Omental fat pad (tissue), 4 donors: Measurements from ENCODE around the gene ACOX3. TPM values are rescaled to one million over a fixed set of nuclear protein-coding genes. Genes with fewer than 3 reads are reported as not detected.

ENCODE experiments used
- ATAC-seq: fragments of 150-250 bp; one replicate; pipeline ENCODE4 v1.9.1; 2016; ENCODE audit warnings: mild to moderate bottlenecking, moderate library complexity; ENCODE audit not compliant: low FRiP score
- DNase-seq: peaks from one replicate; pipeline ENCODE4 v3.0.0-alpha.2; 2019; ENCODE audit warnings: low spot score
- total RNA-seq, 4 donors: library from RNA; depleted of rRNA; stranded (reverse); fragments of >200 nt; gene quantifications; one replicate each; pipeline ENCODE4 v1.1.0, GENCODE V29; 2016
- TF ChIP-seq, protein P1 (sequence below), 3 donors: fragments of 450-650 bp; IDR thresholded peaks; one replicate each; pipeline ENCODE4 v1.5.1; 2016 to 2017; ENCODE audit warnings: antibody characterized with exemption in 3 of 3, mild to moderate bottlenecking in 3 of 3, moderate library complexity in 2 of 3

Gene ACOX3
- total RNA-seq, 4 donors from 2014 or later: 14.7 to 28.2 (median 23.6) TPM

DNA sequence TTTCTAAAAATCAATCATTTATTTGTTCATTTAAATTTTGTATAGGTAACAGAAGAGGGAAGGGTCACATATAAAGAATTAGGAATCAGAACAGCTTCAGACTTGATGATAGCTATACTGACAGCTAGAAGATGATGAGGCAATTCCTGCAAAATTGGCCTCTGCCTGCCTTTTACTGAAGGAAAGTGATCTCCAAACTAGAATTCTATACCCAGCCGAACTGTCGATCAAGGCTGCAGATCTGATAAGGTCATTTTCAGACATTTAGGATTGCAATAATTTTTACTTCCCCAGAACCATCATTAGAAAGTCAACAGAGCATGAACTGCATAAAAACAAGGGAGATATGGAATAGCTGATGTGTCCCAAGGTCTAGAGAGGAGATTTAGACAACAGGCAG lies 104.7 kb downstream of the ACOX3 start:
- DNase-seq (no peak), ATAC-seq (no peak)
- TF ChIP-seq, protein P1, sequence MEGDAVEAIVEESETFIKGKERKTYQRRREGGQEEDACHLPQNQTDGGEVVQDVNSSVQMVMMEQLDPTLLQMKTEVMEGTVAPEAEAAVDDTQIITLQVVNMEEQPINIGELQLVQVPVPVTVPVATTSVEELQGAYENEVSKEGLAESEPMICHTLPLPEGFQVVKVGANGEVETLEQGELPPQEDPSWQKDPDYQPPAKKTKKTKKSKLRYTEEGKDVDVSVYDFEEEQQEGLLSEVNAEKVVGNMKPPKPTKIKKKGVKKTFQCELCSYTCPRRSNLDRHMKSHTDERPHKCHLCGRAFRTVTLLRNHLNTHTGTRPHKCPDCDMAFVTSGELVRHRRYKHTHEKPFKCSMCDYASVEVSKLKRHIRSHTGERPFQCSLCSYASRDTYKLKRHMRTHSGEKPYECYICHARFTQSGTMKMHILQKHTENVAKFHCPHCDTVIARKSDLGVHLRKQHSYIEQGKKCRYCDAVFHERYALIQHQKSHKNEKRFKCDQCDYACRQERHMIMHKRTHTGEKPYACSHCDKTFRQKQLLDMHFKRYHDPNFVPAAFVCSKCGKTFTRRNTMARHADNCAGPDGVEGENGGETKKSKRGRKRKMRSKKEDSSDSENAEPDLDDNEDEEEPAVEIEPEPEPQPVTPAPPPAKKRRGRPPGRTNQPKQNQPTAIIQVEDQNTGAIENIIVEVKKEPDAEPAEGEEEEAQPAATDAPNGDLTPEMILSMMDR (IDR thresholded peaks at IDR 0.05): no peak

DNA sequence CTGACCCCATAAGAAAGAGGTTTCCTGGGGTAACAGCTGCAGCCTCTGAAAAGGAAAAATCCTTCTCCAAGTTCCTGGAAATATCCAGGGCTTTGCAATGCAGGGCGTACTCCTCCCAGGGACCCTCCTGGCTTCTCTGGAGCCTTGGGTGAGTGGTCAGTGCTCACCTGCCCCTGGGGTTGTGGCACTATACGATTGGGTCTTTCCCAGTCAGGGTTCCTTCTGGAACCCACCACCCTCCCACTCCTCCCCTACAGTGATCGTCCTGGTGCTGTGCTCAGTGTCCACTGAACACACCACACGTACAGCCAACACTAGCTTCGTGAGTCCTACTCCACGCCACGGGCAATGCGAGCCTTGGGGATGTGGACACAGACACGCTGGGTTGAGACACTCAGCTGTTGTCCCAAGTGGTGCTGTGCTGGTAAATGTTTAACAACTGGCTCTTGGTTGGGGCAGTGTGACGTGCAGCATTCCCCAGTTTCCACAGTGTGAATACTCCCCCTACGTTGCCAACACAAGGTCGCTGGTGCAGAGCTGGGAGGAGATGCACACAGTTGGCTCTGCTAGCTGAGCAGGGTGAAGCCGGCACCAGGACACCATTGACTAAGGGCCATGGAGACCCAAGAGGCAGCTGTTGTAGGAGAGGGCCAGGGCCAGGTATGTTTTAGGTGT lies 105.6 kb downstream of the ACOX3 start:
- TF ChIP-seq, protein P1 (IDR thresholded peaks at IDR 0.05): no peak

DNA sequence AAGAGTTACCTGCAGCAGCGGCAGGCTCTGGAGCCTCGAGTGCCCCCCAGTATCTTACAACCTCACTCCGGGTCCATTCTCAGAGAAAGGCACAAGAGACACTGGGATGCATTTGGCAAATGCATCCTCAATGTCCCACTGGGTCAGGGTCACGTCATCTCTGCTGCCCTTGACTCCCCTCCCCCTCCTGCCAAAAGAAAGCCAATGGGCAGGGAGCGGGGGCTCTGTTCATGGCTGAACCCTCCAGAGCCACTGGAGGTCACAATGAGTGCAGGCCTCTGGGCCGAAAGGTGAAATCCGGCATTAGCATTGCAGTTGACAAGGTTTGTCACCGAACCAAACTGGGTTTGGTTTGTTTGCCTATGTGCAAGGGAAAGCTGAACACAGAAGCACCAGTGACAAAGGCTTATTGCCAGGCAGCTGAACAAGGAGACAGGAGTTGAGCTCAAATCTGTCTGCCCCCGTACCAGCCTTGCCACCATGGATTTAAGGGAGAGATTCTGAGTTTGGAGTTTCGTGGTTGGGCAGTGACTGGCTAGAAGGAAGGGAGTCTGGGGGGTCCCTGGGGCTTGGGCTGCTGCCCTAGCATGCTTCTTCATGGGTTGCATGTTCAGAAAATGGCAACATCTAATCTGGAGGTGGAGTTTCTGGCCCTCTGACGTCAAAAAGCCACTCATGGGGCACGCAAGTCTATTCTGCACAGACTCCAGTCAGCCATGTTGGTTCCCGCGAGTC lies 106.6 kb downstream of the ACOX3 start:
- DNase-seq (no peak), ATAC-seq (no peak)
- TF ChIP-seq, protein P1 (IDR thresholded peaks at IDR 0.05): no peak

More for the DNA sequence above, 105.6 kb downstream of the ACOX3 start:
- DNase-seq (no peak), ATAC-seq (no peak)

DNA sequence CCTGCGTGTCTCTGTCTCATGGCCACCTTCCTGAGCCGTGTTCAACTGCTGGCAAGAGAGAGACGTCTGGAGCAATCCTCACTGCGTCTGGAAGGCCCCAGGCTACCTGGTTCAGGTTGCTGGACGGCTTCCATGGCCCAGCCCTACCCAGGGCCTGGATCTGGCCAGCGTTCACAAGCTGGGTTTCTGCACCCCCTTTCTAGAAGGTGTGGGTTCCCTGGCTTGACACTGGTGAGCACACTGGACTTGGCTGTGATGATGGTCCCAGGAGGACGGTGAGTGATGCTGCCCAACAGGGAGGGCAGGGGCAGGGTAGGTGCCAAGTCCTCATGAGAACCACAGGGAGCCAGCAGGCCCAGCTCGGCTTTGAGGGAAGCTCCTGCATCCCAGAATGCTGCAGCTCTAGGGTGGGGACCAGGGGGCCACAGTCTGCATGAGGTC lies 107.6 kb downstream of the ACOX3 start:
- ATAC-seq (no peak), DNase-seq (no peak)
- TF ChIP-seq, protein P1 (IDR thresholded peaks at IDR 0.05): no peak

DNA sequence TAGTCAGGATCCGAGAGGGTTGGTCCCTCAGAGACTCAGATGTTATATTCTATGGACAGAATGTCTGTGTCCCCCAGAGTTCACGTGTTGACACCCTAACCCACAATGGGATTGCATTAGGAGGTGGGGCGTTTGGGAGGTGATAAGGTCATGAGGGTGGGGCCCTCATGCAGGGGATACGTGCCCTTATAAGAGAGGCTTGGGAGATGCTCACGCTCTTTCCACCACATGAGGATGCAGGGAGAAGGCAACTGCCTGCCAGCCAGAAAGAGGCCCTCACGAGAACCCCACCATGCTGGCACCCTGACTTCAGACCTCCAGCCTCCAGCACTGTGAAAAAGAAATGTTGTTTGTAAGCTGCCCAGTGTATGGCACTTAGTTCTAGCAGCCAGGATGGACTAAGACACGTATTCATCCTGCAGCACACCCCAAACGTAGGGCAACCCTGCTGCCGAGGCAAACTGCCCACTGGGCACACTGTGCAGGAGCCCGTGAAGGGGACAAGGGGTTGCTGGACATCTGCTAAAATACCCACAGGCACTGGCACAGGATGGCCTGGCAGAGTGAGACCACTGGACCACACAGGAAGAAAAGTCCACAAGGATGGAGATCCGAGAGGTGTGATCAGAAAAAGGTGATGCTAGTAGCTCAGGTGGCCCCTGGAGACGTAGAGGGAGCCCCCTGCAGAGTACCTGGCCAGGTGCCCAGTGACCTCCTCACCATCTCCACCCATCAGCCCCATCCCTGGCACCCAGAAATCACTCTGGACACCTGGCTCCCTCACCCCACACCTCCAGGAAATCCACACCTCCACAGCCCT lies 108.3 kb downstream of the ACOX3 start:
- no peak for DNase-seq
- no peak for ATAC-seq
- TF ChIP-seq, protein P1 (IDR thresholded peaks at IDR 0.05): no peak

DNA sequence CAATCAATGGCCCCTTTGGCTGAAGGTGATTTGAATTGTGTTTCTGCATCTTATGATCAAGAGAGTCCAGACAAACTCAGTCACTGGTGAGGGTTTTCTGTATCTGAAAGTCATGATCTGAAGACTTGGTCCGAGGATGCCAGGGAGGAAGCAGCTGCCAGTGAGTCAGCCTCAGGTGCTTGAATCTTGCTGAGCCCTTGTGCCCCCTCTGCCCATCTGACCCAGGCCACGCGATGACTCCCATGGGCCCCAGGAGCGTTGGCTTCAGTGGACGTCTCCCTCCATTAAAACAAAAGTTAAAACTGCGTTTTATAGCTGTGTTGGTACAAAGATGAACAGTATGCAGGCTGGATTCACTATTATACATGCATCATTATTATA lies 109.0 kb downstream of the ACOX3 start:
- ATAC-seq: no peak
- DNase-seq: no peak
- TF ChIP-seq, protein P1 (IDR thresholded peaks at IDR 0.05): no peak
